ENCODE measurements around the gene RPS19BP1. TPM values are rescaled to one million over a fixed set of nuclear protein-coding genes. Genes with fewer than 3 reads are reported as not detected.
"Not testable (repeated sequence)": the region's sequence is repeated elsewhere in the genome, so short reads cannot be mapped to it uniquely, and the experiment has no call there.

RPS19BP1 gene
- total and polyA plus RNA-seq, 2 donors, result 20.0 to 147 TPM

- Histone ChIP-seq H3K4me1 (ENCODE audit: insufficient read depth) (no peaks in the 10 kb centered on the region), H3K27ac (ENCODE audit: low read depth) (no peak overlapping the region)
Measured at GRCh38 chr22:39528681-39529486, 3.7 kb downstream of the RPS19BP1 start.

DNA sequence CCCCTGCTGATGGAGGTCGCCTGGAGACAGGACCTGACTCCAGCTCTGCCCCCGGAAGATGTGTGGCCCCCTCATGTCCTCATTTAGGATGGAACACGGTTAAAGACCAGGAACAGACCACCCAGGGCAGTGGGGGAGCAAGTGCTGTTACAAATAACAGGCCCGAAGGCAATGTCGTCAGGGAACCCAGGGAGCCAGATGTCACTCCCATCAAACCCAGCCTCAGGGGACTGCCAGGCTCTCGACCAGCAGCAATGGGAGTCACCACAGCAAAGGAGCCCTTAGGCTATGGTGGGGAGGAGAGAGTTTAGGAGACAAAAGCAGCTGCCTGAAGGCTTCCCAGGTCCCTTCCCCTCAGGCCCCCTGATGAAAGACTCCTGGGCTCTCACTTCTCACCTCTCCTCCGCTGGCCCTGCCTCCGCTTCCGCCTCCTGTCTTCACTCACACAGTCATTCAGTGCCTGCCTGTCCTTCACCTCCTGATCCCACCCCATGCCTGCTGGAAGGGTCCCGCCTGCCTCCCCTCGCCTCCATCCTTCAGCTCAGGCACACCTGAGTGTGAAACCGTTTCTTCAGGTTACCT is 4.4 kb downstream of the RPS19BP1 start:
- no peak overlapping the region for H3K4me3 ChIP-seq (ENCODE audit: low read depth, low read length)

More at GRCh38 chr22:39528681-39529486, 3.7 kb downstream of the RPS19BP1 start:
- Histone ChIP-seq H3K4me3 (ENCODE audit: low read depth, low read length) (no peak overlapping the region), H3K36me3 (ENCODE audit: insufficient read depth) (no peaks in the 10 kb centered on the region)
- 34% methylated on average over 32 of the region's 32 CpGs for WGBS
- DNase-seq (ENCODE audit: extremely low spot score), result no peak

DNA sequence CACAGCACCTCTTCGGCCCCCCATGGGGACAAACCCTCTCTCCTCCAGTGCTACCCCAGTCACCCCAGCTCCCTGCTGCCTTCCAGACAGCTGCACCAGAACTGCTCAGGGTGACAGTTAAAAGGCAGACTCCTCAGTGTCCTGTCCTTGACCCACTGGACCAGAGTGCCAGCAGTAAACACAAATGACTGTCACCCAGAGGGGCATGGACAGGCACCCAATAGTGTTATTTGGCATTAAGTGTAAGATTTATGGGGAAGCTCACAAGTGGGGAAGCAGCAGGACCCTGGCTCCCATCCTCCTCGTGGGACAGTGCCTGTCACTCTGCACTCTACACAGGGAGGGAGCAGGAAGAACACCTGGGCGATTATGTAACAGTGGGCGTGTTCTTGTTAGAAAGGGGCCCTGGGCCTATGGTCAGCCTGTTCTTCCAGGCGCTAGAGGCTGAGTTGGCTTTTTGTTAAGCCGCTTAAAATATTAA is 5.0 kb downstream of the RPS19BP1 start:
- no peak overlapping the region for H3K27ac ChIP-seq (ENCODE audit: low read depth)
- H3K4me3 ChIP-seq (ENCODE audit: low read depth, low read length), result no peak overlapping the region
- no peak for DNase-seq (ENCODE audit: extremely low spot score)
- WGBS, result 52% methylated on average over 6 of the region's 6 CpGs
- H3K36me3 ChIP-seq (ENCODE audit: insufficient read depth), result no peaks in the 10 kb centered on the region
- no peaks in the 10 kb centered on the region for H3K4me1 ChIP-seq (ENCODE audit: insufficient read depth)

More for the DNA sequence above, 4.4 kb downstream of the RPS19BP1 start:
- Histone ChIP-seq H3K27ac (ENCODE audit: low read depth) (no peak overlapping the region), H3K36me3 (ENCODE audit: insufficient read depth) (no peaks in the 10 kb centered on the region), H3K4me1 (ENCODE audit: insufficient read depth) (no peaks in the 10 kb centered on the region)
- no peak for DNase-seq (ENCODE audit: extremely low spot score)
- whole genome bisulfite sequencing, result 62% methylated on average over 12 of the region's 12 CpGs

- Histone ChIP-seq H3K4me1 (ENCODE audit: insufficient read depth) (no peaks in the 10 kb centered on the region), H3K4me3 (ENCODE audit: low read depth, low read length) (no peak overlapping the region), H3K27ac (ENCODE audit: low read depth) (no peak overlapping the region), H3K36me3 (ENCODE audit: insufficient read depth) (no peaks in the 10 kb centered on the region)
- no peak for DNase-seq (ENCODE audit: extremely low spot score)
- 70% methylated on average over 4 of the region's 4 CpGs for WGBS
Measured at GRCh38 chr22:39526736-39527171, 5.8 kb downstream of the RPS19BP1 start.

GRCh38 chr22:39525658-39525975 is 6.9 kb downstream of the RPS19BP1 start:
- Histone ChIP-seq H3K36me3 (ENCODE audit: insufficient read depth) (no peaks in the 10 kb centered on the region), H3K4me3 (ENCODE audit: low read depth, low read length) (no peak overlapping the region), H3K27ac (ENCODE audit: low read depth) (no peak overlapping the region), H3K4me1 (ENCODE audit: insufficient read depth) (no peaks in the 10 kb centered on the region)
- DNase-seq (ENCODE audit: extremely low spot score), result no peak
- 71% methylated on average over 4 of the region's 4 CpGs for WGBS

GRCh38 chr22:39524753-39525657 is 7.5 kb downstream of the RPS19BP1 start:
- H3K4me1 ChIP-seq (ENCODE audit: insufficient read depth), result no peaks in the 10 kb centered on the region
- DNase-seq (ENCODE audit: extremely low spot score), result no peak
- H3K36me3 ChIP-seq (ENCODE audit: insufficient read depth), result no peaks in the 10 kb centered on the region
- H3K4me3 ChIP-seq (ENCODE audit: low read depth, low read length), result no peak overlapping the region
- no peak overlapping the region for H3K27ac ChIP-seq (ENCODE audit: low read depth)
- WGBS, result 70% methylated on average over 10 of the region's 10 CpGs

- H3K36me3 ChIP-seq (ENCODE audit: insufficient read depth), result no peaks in the 10 kb centered on the region
- no peaks in the 10 kb centered on the region for H3K4me1 ChIP-seq (ENCODE audit: insufficient read depth)
- no peak for DNase-seq (ENCODE audit: extremely low spot score)
- no peak overlapping the region for H3K4me3 ChIP-seq (ENCODE audit: low read depth, low read length)
- WGBS, result 68% methylated on average over 13 of the region's 13 CpGs
- no peak overlapping the region for H3K27ac ChIP-seq (ENCODE audit: low read depth)
Measured at GRCh38 chr22:39524089-39524752, 8.3 kb downstream of the RPS19BP1 start.

GRCh38 chr22:39522567-39523300 is 9.8 kb downstream of the RPS19BP1 start:
- whole genome bisulfite sequencing, result 8% methylated on average over 14 of the region's 14 CpGs
- H3K4me3 ChIP-seq (ENCODE audit: low read depth, low read length), result peak overlapping the region; percentile 20
- no peaks in the 10 kb centered on the region for H3K36me3 ChIP-seq (ENCODE audit: insufficient read depth)
- H3K27ac ChIP-seq (ENCODE audit: low read depth), result peak overlapping the region; percentile 27
- no peak for DNase-seq (ENCODE audit: extremely low spot score)
- no peaks in the 10 kb centered on the region for H3K4me1 ChIP-seq (ENCODE audit: insufficient read depth)

DNA sequence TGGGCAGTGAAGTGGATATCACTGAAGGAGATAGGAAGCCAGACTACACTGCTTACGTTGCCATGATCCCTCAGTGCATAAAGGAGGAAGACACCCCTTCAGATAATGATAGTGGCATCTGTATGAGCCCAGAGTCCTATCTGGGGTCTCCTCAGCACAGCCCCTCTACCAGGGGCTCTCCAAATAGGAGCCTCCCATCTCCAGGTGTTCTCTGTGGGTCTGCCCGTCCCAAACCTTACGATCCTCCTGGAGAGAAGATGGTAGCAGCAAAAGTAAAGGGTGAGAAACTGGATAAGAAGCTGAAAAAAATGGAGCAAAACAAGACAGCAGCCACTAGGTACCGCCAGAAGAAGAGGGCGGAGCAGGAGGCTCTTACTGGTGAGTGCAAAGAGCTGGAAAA is 10.5 kb downstream of the RPS19BP1 start:
- not testable (repeated sequence) for H3K4me1 ChIP-seq (ENCODE audit: insufficient read depth); H3K36me3 ChIP-seq (ENCODE audit: insufficient read depth); H3K27ac ChIP-seq (ENCODE audit: low read depth); H3K4me3 ChIP-seq (ENCODE audit: low read depth, low read length); DNase-seq (ENCODE audit: extremely low spot score)
- WGBS, result 12% methylated on average over 4 of the region's 5 CpGs

GRCh38 chr22:39521106-39521885 is 11.3 kb downstream of the RPS19BP1 start:
- not testable (repeated sequence) for DNase-seq (ENCODE audit: extremely low spot score); H3K36me3 ChIP-seq (ENCODE audit: insufficient read depth); H3K4me1 ChIP-seq (ENCODE audit: insufficient read depth)
- H3K27ac ChIP-seq (ENCODE audit: low read depth), result peak overlapping the region; percentile 35
- peak overlapping the region; percentile 89 for H3K4me3 ChIP-seq (ENCODE audit: low read depth, low read length)
- WGBS, result 1% methylated on average over 28 of the region's 28 CpGs

DNA sequence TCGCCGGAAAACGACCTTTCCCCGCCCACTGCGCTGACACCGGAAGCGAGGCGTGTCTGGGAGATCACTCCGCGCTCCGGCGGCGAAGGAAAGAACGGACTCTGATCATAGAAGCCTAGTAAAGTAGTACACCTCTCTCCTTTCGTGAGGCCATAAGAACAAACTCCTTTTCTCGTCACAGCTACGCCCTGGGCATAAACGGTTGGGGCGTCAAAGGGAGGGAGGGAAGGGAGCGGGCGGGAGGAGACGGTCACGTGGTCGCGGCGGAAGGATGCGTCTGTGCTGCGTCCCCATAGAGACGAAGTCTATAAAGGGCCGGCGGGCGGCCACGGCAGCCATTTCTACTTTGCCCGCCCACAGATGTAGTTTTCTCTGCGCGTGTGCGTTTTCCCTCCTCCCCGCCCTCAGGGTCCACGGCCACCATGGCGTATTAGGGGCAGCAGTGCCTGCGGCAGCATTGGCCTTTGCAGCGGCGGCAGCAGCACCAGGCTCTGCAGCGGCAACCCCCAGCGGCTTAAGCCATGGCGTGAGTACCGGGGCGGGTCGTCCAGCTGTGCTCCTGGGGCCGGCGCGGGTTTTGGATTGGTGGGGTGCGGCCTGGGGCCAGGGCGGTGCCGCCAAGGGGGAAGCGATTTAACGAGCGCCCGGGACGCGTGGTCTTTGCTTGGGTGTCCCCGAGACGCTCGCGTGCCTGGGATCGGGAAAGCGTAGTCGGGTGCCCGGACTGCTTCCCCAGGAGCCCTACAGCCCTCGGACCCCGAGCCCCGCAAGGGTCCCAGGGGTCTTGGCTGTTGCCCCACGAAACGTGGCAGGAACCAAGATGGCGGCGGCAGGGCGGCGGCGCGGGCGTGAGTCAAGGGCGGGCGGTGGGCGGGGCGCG is 12.1 kb downstream of the RPS19BP1 start, which contains the start of gene ATF4:
ATF4 (plus strand) TSS at position 337 of the 880 bp plus-strand sequence. CDS start 884 bp downstream, outside the sequence.
- peak within 1 kb of the TSS; percentile 99 for H3K27ac ChIP-seq (ENCODE audit: low read depth)
- H3K4me3 ChIP-seq (ENCODE audit: low read depth, low read length), result peak within 1 kb of the TSS; percentile 89
- H3K4me1 ChIP-seq (ENCODE audit: insufficient read depth), result no peaks in the 10 kb centered on the region
- DNase-seq (ENCODE audit: extremely low spot score), result no peak
- WGBS, result under 1% methylated on average over 86 of the region's 86 CpGs
- H3K36me3 ChIP-seq (ENCODE audit: insufficient read depth), result no peaks in the 10 kb centered on the region
